HG03159 (cell line): ENCODE measurements around the gene AFG3L2.
"Not testable (repeated sequence)": the region's sequence is repeated elsewhere in the genome, so short reads cannot be mapped to it uniquely, and the experiment has no call there.

Experiments
- ATAC-seq: cut with Tn5 transposase; IDR thresholded peaks from one replicate; pipeline ENCODE4 v1.9.1; 2021; ENCODE audit warnings: mild to moderate bottlenecking, moderate library complexity; ENCODE audit not compliant: unreplicated experiment

Gene AFG3L2

GRCh38 chr18:12376754-12377555 is at the start of gene AFG3L2:
TSS of gene AFG3L2 (minus strand) at chr18:12377227. CDS start at chr18:12377082, 145 bp downstream.
- ATAC-seq = peak; percentile 87

GRCh38 chr18:12424252-12424651 is 47.2 kb upstream of the AFG3L2 start:
- ATAC-seq = no peak

DNA sequence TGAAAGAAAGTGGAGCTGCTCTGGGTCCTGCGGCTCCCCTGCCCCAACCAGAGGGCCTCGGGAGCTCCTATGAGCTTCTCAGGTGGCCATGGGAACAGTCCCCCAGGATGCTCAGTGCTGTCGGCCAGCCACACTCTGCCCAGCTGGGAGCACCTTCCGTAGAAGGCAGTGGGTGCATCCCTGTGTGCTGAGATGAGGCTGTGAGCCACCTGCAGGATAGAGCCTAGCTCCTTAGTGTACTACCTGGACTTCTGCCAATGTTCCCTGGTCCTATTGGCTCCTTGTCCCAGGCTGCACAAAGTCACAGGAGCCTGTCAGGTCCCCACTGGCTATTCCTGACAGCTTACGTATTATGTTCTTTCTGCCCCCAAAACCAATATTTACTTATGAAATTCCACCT is 46.8 kb upstream of the AFG3L2 start:
- ATAC-seq = no peak

DNA sequence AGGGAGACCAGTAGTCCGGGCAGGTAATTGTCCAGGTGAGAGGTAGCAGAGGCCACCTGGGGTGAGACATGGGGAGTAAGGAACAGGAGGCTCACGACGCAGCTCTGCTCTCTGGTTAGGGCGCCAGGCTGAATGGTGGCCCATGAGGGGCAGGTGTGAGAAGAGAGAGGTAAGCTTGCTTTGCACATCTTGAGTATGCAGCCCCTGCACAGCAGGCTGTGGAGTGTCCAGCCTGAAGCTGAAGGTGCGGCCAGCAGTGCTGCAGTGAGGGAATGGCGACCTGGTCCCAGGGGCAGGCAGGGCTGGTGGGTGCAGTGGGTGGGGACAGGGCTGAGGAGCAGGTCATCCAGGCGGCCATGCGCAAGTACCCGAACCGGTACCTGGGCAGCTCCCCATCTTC is 46.4 kb upstream of the AFG3L2 start:
- no peak for ATAC-seq

DNA sequence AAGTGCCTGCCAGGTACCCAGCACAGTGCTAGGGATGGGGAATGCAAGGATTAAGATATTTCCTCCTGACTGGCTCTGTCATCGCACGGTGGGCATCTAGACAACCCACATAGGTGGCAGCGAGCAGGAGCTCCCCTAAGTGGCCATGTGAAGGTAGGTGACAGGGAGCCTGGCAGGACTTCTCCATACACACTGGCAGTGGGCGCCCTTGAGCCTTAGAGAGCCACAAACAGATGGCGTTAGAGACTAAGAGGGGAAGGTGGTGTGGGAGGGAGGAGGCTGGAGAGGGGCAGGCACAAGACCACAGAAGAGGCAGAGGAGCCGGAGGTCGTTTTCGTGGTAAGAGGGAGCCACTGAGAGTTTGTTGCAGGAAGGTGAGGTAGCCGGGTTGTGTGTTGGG is 45.9 kb upstream of the AFG3L2 start:
- ATAC-seq = no peak

DNA sequence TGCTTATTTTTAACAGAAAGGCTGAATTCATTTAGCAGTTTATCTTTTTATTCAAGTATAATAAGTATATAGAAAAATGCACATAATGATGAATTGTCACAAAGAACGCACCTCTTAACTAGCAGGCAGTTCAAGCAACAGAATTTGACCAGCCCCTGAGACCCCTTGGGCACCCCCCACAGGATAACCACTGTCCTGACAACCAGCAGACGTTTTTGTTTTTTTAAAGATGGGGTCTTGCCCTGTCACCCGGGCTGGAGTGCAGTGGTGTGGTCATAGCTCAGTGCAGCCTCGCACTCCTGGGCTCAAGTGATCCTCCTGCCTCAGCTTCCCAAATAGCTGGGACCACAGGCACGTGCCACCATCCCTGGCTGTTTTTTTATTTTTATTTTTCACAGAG is 44.7 kb upstream of the AFG3L2 start:
- ATAC-seq = no peak

GRCh38 chr18:12420821-12421421 is 43.9 kb upstream of the AFG3L2 start:
- no peak for ATAC-seq

- ATAC-seq = no peak
Measured at GRCh38 chr18:12417687-12418086, 40.7 kb upstream of the AFG3L2 start.

DNA sequence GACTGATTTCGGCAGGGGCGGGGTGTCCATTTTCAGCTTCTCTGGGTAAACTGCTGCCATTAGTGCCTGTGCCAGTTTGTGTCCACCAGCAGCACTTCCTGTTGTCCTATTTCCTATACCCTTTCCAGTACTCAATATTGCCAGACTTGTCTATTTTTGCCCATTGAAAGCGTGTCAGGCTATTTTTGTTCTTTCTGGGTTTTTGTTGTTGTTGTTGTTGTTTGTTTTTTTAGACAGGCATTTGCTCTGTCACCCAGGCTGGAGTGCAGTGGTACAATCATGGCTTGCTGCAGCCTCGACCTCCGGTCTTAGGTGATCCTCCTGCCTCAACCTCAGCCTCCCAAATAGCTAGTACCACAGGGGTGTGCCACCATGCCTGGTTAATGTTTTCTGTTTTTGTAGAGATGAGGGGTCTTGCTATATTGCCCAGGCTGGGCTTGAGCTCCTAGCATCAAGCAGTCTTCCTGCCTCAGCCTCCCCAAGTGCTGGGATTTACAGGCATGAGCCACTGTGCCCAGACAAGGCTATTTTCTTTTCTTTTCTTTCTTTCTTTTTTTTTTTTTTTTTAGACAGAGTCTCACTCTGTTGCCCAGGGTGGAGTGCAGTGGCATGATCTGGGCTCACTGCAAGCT is 39.2 kb upstream of the AFG3L2 start:
- ATAC-seq = no peak

DNA sequence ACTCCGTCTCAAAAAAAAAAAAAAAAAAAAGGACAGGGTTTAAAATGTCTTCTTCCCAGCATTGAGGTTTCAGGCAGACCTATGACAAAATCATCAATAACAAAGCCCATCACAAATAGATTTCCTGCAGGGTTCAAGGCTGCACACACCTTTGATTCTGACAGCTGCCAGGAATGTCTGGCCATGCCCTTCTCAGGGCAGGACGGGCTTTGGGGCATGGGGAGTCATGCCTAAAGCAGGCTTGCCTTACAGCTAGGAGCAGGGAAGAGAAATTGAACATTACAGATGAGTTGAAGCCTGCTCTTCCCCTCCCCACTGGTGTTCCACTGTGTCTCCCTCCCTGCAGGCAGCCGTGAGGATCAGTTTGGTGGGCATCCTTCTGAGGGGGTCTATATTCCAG is 34.4 kb upstream of the AFG3L2 start:
- no peak for ATAC-seq

DNA sequence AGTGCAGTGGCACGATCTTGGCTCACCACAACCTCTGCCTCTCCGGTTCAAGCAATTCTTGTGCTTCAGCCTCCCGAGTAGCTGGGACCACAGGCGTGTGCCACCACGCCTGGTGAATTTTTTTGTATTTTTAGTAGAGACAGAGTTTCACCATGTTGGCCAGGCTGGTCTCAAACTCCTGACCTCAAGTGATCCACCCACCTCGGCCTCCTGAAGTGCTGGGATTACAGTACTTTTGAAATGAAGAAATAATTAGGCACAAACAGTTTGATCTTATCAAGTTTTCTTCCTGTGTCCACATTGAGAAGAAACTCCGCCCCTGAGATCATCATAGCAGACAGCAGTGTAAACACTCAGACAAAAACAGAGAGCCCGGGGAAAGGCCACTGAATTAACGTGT is 33.7 kb upstream of the AFG3L2 start:
- ATAC-seq = not testable (repeated sequence)

- no peak for ATAC-seq
Measured at GRCh38 chr18:12410081-12410481, 33.1 kb upstream of the AFG3L2 start.

DNA sequence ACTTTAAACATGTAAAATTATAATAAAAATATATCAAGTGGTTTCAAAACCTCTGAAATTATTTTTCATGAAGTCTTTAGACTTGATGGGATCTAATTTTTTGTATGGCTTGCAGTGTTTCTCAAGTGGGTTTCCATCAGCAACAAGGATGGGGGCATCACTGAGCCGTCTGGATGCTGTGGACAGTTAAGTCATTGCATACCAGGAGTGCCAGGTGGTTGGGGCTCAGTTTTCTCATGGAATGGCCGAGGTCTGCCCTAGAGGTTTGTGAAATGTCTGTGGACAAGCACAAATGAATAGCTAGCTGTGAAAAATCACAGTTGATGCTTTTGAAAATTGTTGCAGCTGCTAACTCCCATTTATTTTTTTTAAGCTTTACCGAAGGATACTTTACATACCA is 32.4 kb upstream of the AFG3L2 start:
- no peak for ATAC-seq

DNA sequence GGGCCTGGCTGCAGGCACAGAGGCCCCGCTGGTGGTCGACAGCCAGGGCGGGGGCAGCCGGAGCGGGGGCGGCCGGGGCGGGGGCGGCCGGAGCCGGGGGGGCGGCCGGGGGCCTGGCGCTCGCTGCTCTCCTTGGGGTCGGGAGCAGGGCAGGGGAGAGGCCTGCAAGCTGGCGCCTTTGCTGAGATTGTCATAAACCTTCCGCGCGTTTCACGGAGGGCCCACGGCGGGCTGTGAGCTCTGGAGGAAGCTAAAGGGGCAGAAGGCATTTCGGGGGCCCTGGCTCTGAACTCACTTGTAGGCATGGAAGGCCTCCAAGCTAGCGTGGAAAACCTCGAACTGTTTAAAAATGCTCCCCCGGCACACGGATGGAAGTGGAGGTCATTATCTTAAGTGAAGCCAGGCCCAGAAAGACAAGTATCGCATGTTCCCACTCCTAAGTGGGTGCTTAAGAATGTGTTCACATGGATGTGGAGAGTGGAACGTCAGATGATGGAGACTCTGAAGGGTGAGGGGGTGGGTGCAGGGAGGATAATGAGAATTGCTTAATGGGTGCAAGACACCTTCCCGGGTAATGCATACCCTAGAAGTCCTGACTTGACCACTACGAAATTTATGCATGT is 31.3 kb upstream of the AFG3L2 start:
- peak; percentile 5 for ATAC-seq

GRCh38 chr18:12406371-12407111 is 29.5 kb upstream of the AFG3L2 start:
- no peak for ATAC-seq

DNA sequence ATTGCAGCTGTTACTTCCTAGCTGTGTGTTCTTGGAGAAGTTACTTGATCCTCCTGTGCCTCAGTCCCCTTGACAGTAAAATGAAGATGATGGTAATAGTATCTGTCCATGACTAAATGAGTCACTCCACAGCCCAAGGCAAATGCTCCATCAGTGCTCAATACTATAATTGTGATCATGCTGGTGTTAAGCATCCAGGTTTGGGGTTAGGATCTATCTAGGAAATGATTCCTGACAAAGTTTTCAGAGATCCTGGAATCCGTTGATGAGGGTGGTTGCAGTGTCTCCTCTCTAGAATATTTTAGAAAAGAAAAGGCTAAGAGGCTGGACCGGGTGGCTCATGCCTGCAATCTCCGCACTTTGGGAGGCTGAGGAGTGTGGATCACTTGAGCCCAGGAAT is 28.0 kb upstream of the AFG3L2 start:
- ATAC-seq = no peak

GRCh38 chr18:12403601-12404506 is 26.8 kb upstream of the AFG3L2 start:
- ATAC-seq = no peak

- ATAC-seq = no peak
Measured at GRCh38 chr18:12401881-12402280, 24.9 kb upstream of the AFG3L2 start.

DNA sequence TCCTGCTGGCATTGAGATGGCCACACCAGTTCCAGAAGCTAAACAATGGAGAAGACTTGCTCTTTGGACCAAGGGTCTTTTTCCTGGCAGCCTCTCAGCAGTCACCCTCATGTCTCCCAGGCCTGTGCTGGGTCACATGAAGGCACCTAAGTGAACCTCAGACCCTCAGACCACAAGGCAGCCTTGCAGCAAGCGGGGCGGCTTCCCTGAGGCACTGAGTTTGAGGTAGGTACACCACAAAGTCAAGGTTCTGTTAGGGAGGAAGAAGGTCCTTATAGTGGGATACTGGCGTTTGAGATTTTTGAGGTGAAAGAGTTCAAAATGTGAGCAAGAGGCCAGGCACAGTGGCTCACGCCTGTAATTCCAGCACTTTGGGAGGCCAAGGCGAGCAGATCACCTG is 22.2 kb upstream of the AFG3L2 start:
- ATAC-seq = no peak

DNA sequence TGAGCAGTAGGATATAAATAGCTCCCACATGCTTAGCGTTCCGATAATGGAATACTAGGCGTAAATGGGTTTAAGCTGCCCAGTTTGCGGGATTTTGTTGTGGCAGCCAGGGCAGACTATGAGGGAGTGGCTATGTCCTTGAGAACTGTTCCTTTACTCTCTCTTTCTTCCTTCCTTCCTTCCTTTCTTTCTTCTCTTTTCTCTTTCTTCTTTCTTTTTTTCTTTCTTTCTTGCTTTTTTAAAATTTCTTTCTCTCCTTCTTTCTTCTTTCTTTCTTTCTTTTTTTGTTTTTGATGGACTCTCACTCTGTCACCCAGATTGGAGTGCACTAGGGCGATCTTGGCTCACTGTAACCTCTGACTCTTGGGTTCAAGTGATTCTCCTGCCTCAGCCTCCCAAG is 21.6 kb upstream of the AFG3L2 start:
- no peak for ATAC-seq
